Trophoblast cell (in vitro differentiated cells and primary cell): ENCODE measurements around the gene GPR156.
"Not testable (repeated sequence)": the region's sequence is repeated elsewhere in the genome, so short reads cannot be mapped to it uniquely, and the experiment has no call there.

ENCODE experiments used
- DNase-seq, 2 donors: peaks; one replicate each; pipeline ENCODE4 v3.0.0-alpha.2; 2016
- H2AFZ ChIP-seq: 2 replicates; pipeline ENCODE4 v1.6.1; 2013; ENCODE audit warnings: low read length, moderate library complexity, mild to moderate bottlenecking; ENCODE audit not compliant: insufficient read depth, poor library complexity
- H2AK5ac ChIP-seq: 2 replicates; pipeline ENCODE4 v1.6.1; 2013; ENCODE audit warnings: mild to moderate bottlenecking, low read length
- H2BK120ac ChIP-seq: 2 replicates; pipeline ENCODE4 v1.6.1; 2013; ENCODE audit warnings: low read length, mild to moderate bottlenecking, moderate library complexity; ENCODE audit not compliant: insufficient read depth, poor library complexity
- H2BK12ac ChIP-seq: 2 replicates; pipeline ENCODE4 v1.6.1; 2013; ENCODE audit warnings: mild to moderate bottlenecking, low read length, moderate library complexity
- H2BK5ac ChIP-seq: 2 replicates; pipeline ENCODE4 v1.6.1; 2013; ENCODE audit warnings: low read length, low read depth, moderate library complexity, mild to moderate bottlenecking; ENCODE audit not compliant: poor library complexity
- H3K14ac ChIP-seq: 2 replicates; pipeline ENCODE4 v1.6.1; 2013; ENCODE audit warnings: mild to moderate bottlenecking, low read length
- H3K18ac ChIP-seq: 2 replicates; pipeline ENCODE4 v1.6.1; 2013; ENCODE audit warnings: mild to moderate bottlenecking, low read length
- H3K23ac ChIP-seq: 2 replicates; pipeline ENCODE4 v1.6.1; 2013; ENCODE audit warnings: low read length
- H3K27ac ChIP-seq: 2 replicates; pipeline ENCODE4 v1.5.1; 2013; ENCODE audit warnings: low read depth, mild to moderate bottlenecking, inconsistent platforms, low read length, moderate library complexity
- H3K27me3 ChIP-seq: 2 replicates; pipeline ENCODE4 v1.6.1; 2013; ENCODE audit warnings: inconsistent platforms, mild to moderate bottlenecking, low read length, moderate library complexity; ENCODE audit not compliant: insufficient read depth
- H3K36me3 ChIP-seq, 2 experiments: 1 replicate in 1 of 2; 2 replicates in 1 of 2; pipeline ENCODE4 v1.6.1; 2013; ENCODE audit warnings: low read length in 2 of 2, mild to moderate bottlenecking in 2 of 2, moderate library complexity in 1 of 2; ENCODE audit not compliant: insufficient read depth in 2 of 2, control insufficient read depth in 1 of 2
- H3K4ac ChIP-seq: 2 replicates; pipeline ENCODE4 v1.6.1; 2013; ENCODE audit warnings: low read depth, mild to moderate bottlenecking, low read length, moderate library complexity
- H3K4me1 ChIP-seq, 2 experiments: 1 replicate in 1 of 2; 2 replicates in 1 of 2; pipeline ENCODE4 v1.6.1; 2013; ENCODE audit warnings: low read length in 2 of 2, mild to moderate bottlenecking in 2 of 2, moderate library complexity in 1 of 2; ENCODE audit not compliant: insufficient read depth in 2 of 2, control insufficient read depth in 1 of 2
- H3K4me2 ChIP-seq: 2 replicates; pipeline ENCODE4 v1.6.1; 2013; ENCODE audit warnings: inconsistent platforms, mild to moderate bottlenecking, low read length, moderate library complexity
- H3K4me3 ChIP-seq: 2 replicates; pipeline ENCODE4 v1.5.1; 2013; ENCODE audit warnings: mild to moderate bottlenecking, low read depth, low read length, inconsistent platforms
- H3K79me1 ChIP-seq: one replicate; pipeline ENCODE4 v1.6.1; 2013; ENCODE audit warnings: low read length
- H3K79me2 ChIP-seq: 2 replicates; pipeline ENCODE4 v1.6.1; 2013; ENCODE audit warnings: low read length, mild to moderate bottlenecking; ENCODE audit not compliant: control insufficient read depth, insufficient read depth, poor library complexity
- H3K9ac ChIP-seq: 2 replicates; pipeline ENCODE4 v1.6.1; 2013; ENCODE audit warnings: mild to moderate bottlenecking, low read length
- H3K9me3 ChIP-seq: 2 replicates; pipeline ENCODE4 v1.6.1; 2013; ENCODE audit warnings: low read depth, mild to moderate bottlenecking, control low read depth, inconsistent platforms, low read length; ENCODE audit not compliant: insufficient read depth
- H4K12ac ChIP-seq: 2 replicates; pipeline ENCODE4 v1.6.1; 2013; ENCODE audit warnings: low read depth, mild to moderate bottlenecking, low read length, moderate library complexity
- H4K8ac ChIP-seq: 2 replicates; pipeline ENCODE4 v1.6.1; 2013; ENCODE audit warnings: low read depth, mild to moderate bottlenecking, low read length, moderate library complexity
- H4K91ac ChIP-seq: one replicate; pipeline ENCODE4 v1.6.1; 2013; ENCODE audit warnings: low read depth, mild to moderate bottlenecking, low read length, moderate library complexity
- WGBS: extraction: QIAGEN DNeasy Blood & Tissue Kit; methylation state at CpG from one replicate; pipeline ENCODE4 v1.1.7; 2013; ENCODE audit warnings: missing lambda C conversion rate; ENCODE audit not compliant: insufficient read length, insufficient coverage; ENCODE audit errors: extremely low coverage; 5-methylcytosine and 5-hydroxymethylcytosine counted together

Gene GPR156

GRCh38 chr3:120216633-120217032 lies 68.4 kb downstream of the GPR156 start:
- not testable (repeated sequence) for H2BK5ac ChIP-seq, H3K14ac ChIP-seq, H3K4ac ChIP-seq, H2AFZ ChIP-seq, DNase-seq, H3K23ac ChIP-seq, H3K9ac ChIP-seq, H3K18ac ChIP-seq, H2AK5ac ChIP-seq, H4K12ac ChIP-seq, H2BK12ac ChIP-seq, H3K36me3 ChIP-seq, H3K9me3 ChIP-seq, H3K4me1 ChIP-seq, H4K91ac ChIP-seq, H3K79me2 ChIP-seq, H3K4me3 ChIP-seq, H3K27ac ChIP-seq, H3K4me2 ChIP-seq, H4K8ac ChIP-seq, H3K27me3 ChIP-seq, H3K79me1 ChIP-seq, H2BK120ac ChIP-seq
- WGBS: no CpG with 5 or more reads among the region's 1 CpG

- DNase-seq: no peak
- no peaks in the 10 kb centered on the region for H3K36me3 ChIP-seq
- H3K23ac ChIP-seq: no peak overlapping the region
- no peak overlapping the region for H2AFZ ChIP-seq
- H4K8ac ChIP-seq: no peak overlapping the region
- no peaks in the 10 kb centered on the region for H3K79me2 ChIP-seq
- no peak overlapping the region for H2BK5ac ChIP-seq
- H3K14ac ChIP-seq: no peak overlapping the region
- WGBS: no CpG with 5 or more reads among the region's 4 CpGs
- no peak overlapping the region for H2BK120ac ChIP-seq
- H3K79me1 ChIP-seq: no peaks in the 10 kb centered on the region
- H3K18ac ChIP-seq: no peak overlapping the region
- no peaks in the 10 kb centered on the region for H3K27me3 ChIP-seq
- H3K9me3 ChIP-seq: no peaks in the 10 kb centered on the region
- peaks cover 0 to 3% of the 10 kb centered on the region in 2 experiments for H3K4me1 ChIP-seq
- no peak overlapping the region for H2AK5ac ChIP-seq
- H3K27ac ChIP-seq: no peak overlapping the region
- no peak overlapping the region for H3K9ac ChIP-seq
- no peak overlapping the region for H4K91ac ChIP-seq
- H3K4me3 ChIP-seq: no peak overlapping the region
- H2BK12ac ChIP-seq: no peak overlapping the region
- no peak overlapping the region for H4K12ac ChIP-seq
- H3K4me2 ChIP-seq: no peak overlapping the region
- no peak overlapping the region for H3K4ac ChIP-seq
These were observed 70.8 kb downstream of the GPR156 start for GRCh38 chr3:120214176-120214575.

- DNase-seq: no peak
- Histone ChIP-seq H3K79me1 (no peaks in the 10 kb centered on the region), H4K91ac (no peak overlapping the region), H4K12ac (no peak overlapping the region), H3K4me3 (no peak overlapping the region), H3K79me2 (no peaks in the 10 kb centered on the region), H3K4ac (no peak overlapping the region), H3K9me3 (no peaks in the 10 kb centered on the region), H3K9ac (no peak overlapping the region), H2BK12ac (no peak overlapping the region), H3K4me2 (no peak overlapping the region), H3K27ac (no peak overlapping the region), H3K4me1 (peaks cover 0 to 3% of the 10 kb centered on the region in 2 experiments), H3K27me3 (no peaks in the 10 kb centered on the region), H3K23ac (no peak overlapping the region), H2BK120ac (no peak overlapping the region), H4K8ac (no peak overlapping the region), H3K14ac (no peak overlapping the region), H2AFZ (no peak overlapping the region), H3K18ac (no peak overlapping the region), H2BK5ac (no peak overlapping the region), H3K36me3 (no peaks in the 10 kb centered on the region), H2AK5ac (no peak overlapping the region)
- WGBS: no CpG with 5 or more reads among the region's 1 CpG
These were observed 72.5 kb downstream of the GPR156 start for GRCh38 chr3:120212505-120212904.

GRCh38 chr3:120209425-120209824 lies 75.6 kb downstream of the GPR156 start:
- DNase-seq: no peak
- Histone ChIP-seq H3K18ac (no peak overlapping the region), H4K91ac (no peak overlapping the region), H3K27ac (no peak overlapping the region), H3K23ac (no peak overlapping the region), H3K27me3 (no peaks in the 10 kb centered on the region), H3K36me3 (no peaks in the 10 kb centered on the region), H4K12ac (no peak overlapping the region), H2BK12ac (no peak overlapping the region), H3K79me1 (no peaks in the 10 kb centered on the region), H2AFZ (no peak overlapping the region), H2BK120ac (no peak overlapping the region), H3K4me3 (no peak overlapping the region), H4K8ac (no peak overlapping the region), H2BK5ac (no peak overlapping the region), H3K4me2 (no peak overlapping the region), H3K9ac (no peak overlapping the region), H3K79me2 (no peaks in the 10 kb centered on the region), H3K9me3 (no peaks in the 10 kb centered on the region), H3K4me1 (peaks cover 0 to 3% of the 10 kb centered on the region in 2 experiments), H3K4ac (no peak overlapping the region), H2AK5ac (no peak overlapping the region), H3K14ac (no peak overlapping the region)
- WGBS: no CpG with 5 or more reads among the region's 1 CpG
